Suprapubic skin (tissue), 4 donors: ENCODE measurements around the gene SLC8B1. TPM values are rescaled to one million over a fixed set of nuclear protein-coding genes. Genes with fewer than 3 reads are reported as not detected.
A peak's percentile ranks its signal among the peaks of the same experiment; 100 is the strongest.

ENCODE experiments used
- DNase-seq, 2 donors: peaks; one replicate each; pipeline ENCODE4 v3.0.0-alpha.2; 2019; ENCODE audit warnings: low spot score in 2 of 2
- H3K27ac ChIP-seq: fragments of 200-600 bp; sonication (generic); one replicate; pipeline ENCODE4 v1.5.1; 2019
- H3K27me3 ChIP-seq: fragments of 200-600 bp; sonication (generic); one replicate; pipeline ENCODE4 v1.5.1; 2019
- H3K36me3 ChIP-seq: fragments of 200-600 bp; sonication (generic); one replicate; pipeline ENCODE4 v1.5.1; 2019
- H3K4me1 ChIP-seq: fragments of 200-600 bp; sonication (generic); one replicate; pipeline ENCODE4 v1.5.1; 2019
- H3K4me3 ChIP-seq: fragments of 200-600 bp; sonication (generic); one replicate; pipeline ENCODE4 v1.5.1; 2019; ENCODE audit warnings: mild to moderate bottlenecking
- H3K9me3 ChIP-seq: fragments of 200-600 bp; sonication (generic); one replicate; pipeline ENCODE4 v1.5.1; 2019
- CTCF ChIP-seq, 2 donors: fragments of 200-600 bp in 1 of 2; fragments of 450-650 bp in 1 of 2; sonication (generic) in 1 of 2; IDR thresholded peaks; one replicate each; pipeline ENCODE4 v1.5.1; 2016 to 2019; ENCODE audit warnings: antibody characterized with exemption in 2 of 2, mild to moderate bottlenecking in 1 of 2, moderate library complexity in 1 of 2
- EP300 ChIP-seq: sonication (generic); formaldehyde crosslinking; IDR thresholded peaks from one replicate; pipeline ENCODE4 v1.6.1; 2017; ENCODE audit warnings: antibody characterized with exemption
- POLR2A ChIP-seq, 2 donors: fragments of 450-650 bp; IDR thresholded peaks; one replicate each; pipeline ENCODE4 v1.6.1; 2017; ENCODE audit warnings: antibody characterized with exemption in 2 of 2, mild to moderate bottlenecking in 2 of 2, moderate library complexity in 2 of 2
- POLR2AphosphoS5 ChIP-seq, 3 donors: sonication (generic); formaldehyde crosslinking; IDR thresholded peaks; one replicate each; pipeline ENCODE4 v1.6.1; 2017; ENCODE audit warnings: antibody characterized with exemption in 3 of 3
- whole genome bisulfite sequencing: methylation state at CpG from one replicate; pipeline ENCODE4 v1.1.5; 2018; 5-methylcytosine and 5-hydroxymethylcytosine counted together
- total RNA-seq, 4 donors: library from RNA; depleted of rRNA; stranded (reverse); fragments of >200 nt; gene quantifications; one replicate each; pipeline ENCODE4 v1.1.0, GENCODE V29; 2016

The SLC8B1 gene
- total RNA-seq, 4 donors from 2014 or later: 29.1 to 70.2 (median 34.9) TPM

GRCh38 chr12:113269257-113269943 lies 65.5 kb downstream of the SLC8B1 start:
- TF ChIP-seq EP300 (no peak), POLR2AphosphoS5 (IDR thresholded peaks at IDR 0.05) (no peak), CTCF (IDR thresholded peaks at IDR 0.05) (no peak), POLR2A (IDR thresholded peaks at IDR 0.05) (no peak)
- Histone ChIP-seq H3K36me3 (peaks cover 59% of the 10 kb centered on the region), H3K27ac (no peak overlapping the region), H3K27me3 (no peaks in the 10 kb centered on the region), H3K9me3 (no peaks in the 10 kb centered on the region), H3K4me1 (peaks cover 26% of the 10 kb centered on the region), H3K4me3 (no peak overlapping the region)
- DNase-seq: peak in 1 of 2 donors; percentile 27
- 91% methylated on average over 9 of the region's 12 CpGs for WGBS

GRCh38 chr12:113268621-113269020 lies 66.3 kb downstream of the SLC8B1 start:
- Histone ChIP-seq H3K36me3 (peaks cover 52% of the 10 kb centered on the region), H3K27ac (no peak overlapping the region), H3K4me3 (no peak overlapping the region), H3K9me3 (no peaks in the 10 kb centered on the region), H3K27me3 (no peaks in the 10 kb centered on the region), H3K4me1 (peaks cover 21% of the 10 kb centered on the region)
- peak in 1 of 2 donors; percentile 58 for DNase-seq
- WGBS: 92% methylated on average over 7 of the region's 19 CpGs
- TF ChIP-seq POLR2A (IDR thresholded peaks at IDR 0.05): no peak
- TF ChIP-seq EP300: no peak
- TF ChIP-seq POLR2AphosphoS5 (IDR thresholded peaks at IDR 0.05): no peak
- TF ChIP-seq CTCF (IDR thresholded peaks at IDR 0.05): no peak

GRCh38 chr12:113268136-113268535 lies 66.8 kb downstream of the SLC8B1 start:
- TF ChIP-seq POLR2AphosphoS5 (IDR thresholded peaks at IDR 0.05) (no peak), CTCF (IDR thresholded peaks at IDR 0.05) (no peak), POLR2A (IDR thresholded peaks at IDR 0.05) (no peak), EP300 (no peak)
- 90% methylated on average over 12 of the region's 12 CpGs for WGBS
- Histone ChIP-seq H3K27ac (no peak overlapping the region), H3K27me3 (no peaks in the 10 kb centered on the region), H3K36me3 (peaks cover 49% of the 10 kb centered on the region), H3K4me3 (no peak overlapping the region), H3K4me1 (peaks cover 24% of the 10 kb centered on the region), H3K9me3 (no peaks in the 10 kb centered on the region)
- no peak for DNase-seq

- DNase-seq: no peak
- WGBS: 94% methylated on average over 6 of the region's 7 CpGs
- H3K9me3 ChIP-seq: no peaks in the 10 kb centered on the region
- no peak overlapping the region for H3K27ac ChIP-seq
- peaks cover 20% of the 10 kb centered on the region for H3K4me1 ChIP-seq
- H3K4me3 ChIP-seq: no peak overlapping the region
- no peaks in the 10 kb centered on the region for H3K27me3 ChIP-seq
- peaks cover 45% of the 10 kb centered on the region for H3K36me3 ChIP-seq
- TF ChIP-seq POLR2A (IDR thresholded peaks at IDR 0.05) (no peak), POLR2AphosphoS5 (IDR thresholded peaks at IDR 0.05) (no peak), EP300 (no peak), CTCF (IDR thresholded peaks at IDR 0.05) (no peak)
Observed at GRCh38 chr12:113267621-113268020, 67.3 kb downstream of the SLC8B1 start.

GRCh38 chr12:113266106-113266895 lies 68.6 kb downstream of the SLC8B1 start:
- DNase-seq: peak in 1 of 2 donors; percentile 52
- Histone ChIP-seq H3K27me3 (no peaks in the 10 kb centered on the region), H3K4me3 (no peak overlapping the region), H3K36me3 (peaks cover 45% of the 10 kb centered on the region), H3K27ac (no peak overlapping the region), H3K4me1 (peaks cover 7% of the 10 kb centered on the region), H3K9me3 (no peaks in the 10 kb centered on the region)
- no peak for TF ChIP-seq CTCF (IDR thresholded peaks at IDR 0.05)
- TF ChIP-seq POLR2A (IDR thresholded peaks at IDR 0.05): no peak
- TF ChIP-seq EP300: no peak
- no peak for TF ChIP-seq POLR2AphosphoS5 (IDR thresholded peaks at IDR 0.05)
- WGBS: 93% methylated on average over 20 of the region's 23 CpGs
